Astrocyte (in vitro differentiated cells and primary cell): ENCODE measurements around the gene PNPLA2.

Source experiments
- EZH2 ChIP-seq: IDR thresholded peaks from 2 replicates; pipeline ENCODE4 v1.6.1; 2012; ENCODE audit warnings: mild to moderate bottlenecking, low read length, inconsistent platforms; ENCODE audit not compliant: insufficient read depth
- TF ChIP-seq, protein P1 (sequence below): IDR thresholded peaks from 2 replicates; pipeline ENCODE4 v1.5.1; 2011; ENCODE audit warnings: low read depth, mild to moderate bottlenecking, inconsistent platforms, low read length, moderate library complexity; ENCODE audit not compliant: insufficient read depth

GRCh38 chr11:829176-829846 lies 10.6 kb downstream of the PNPLA2 start:
- TF ChIP-seq, protein P1, sequence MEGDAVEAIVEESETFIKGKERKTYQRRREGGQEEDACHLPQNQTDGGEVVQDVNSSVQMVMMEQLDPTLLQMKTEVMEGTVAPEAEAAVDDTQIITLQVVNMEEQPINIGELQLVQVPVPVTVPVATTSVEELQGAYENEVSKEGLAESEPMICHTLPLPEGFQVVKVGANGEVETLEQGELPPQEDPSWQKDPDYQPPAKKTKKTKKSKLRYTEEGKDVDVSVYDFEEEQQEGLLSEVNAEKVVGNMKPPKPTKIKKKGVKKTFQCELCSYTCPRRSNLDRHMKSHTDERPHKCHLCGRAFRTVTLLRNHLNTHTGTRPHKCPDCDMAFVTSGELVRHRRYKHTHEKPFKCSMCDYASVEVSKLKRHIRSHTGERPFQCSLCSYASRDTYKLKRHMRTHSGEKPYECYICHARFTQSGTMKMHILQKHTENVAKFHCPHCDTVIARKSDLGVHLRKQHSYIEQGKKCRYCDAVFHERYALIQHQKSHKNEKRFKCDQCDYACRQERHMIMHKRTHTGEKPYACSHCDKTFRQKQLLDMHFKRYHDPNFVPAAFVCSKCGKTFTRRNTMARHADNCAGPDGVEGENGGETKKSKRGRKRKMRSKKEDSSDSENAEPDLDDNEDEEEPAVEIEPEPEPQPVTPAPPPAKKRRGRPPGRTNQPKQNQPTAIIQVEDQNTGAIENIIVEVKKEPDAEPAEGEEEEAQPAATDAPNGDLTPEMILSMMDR: no peak
- TF ChIP-seq EZH2: no peak
